Measurements from ENCODE around the gene CLC. TPM values are rescaled to one million over a fixed set of nuclear protein-coding genes. Genes with fewer than 3 reads are reported as not detected.

CLC gene
- total and polyA plus RNA-seq, 9 donors = not detected

DNA sequence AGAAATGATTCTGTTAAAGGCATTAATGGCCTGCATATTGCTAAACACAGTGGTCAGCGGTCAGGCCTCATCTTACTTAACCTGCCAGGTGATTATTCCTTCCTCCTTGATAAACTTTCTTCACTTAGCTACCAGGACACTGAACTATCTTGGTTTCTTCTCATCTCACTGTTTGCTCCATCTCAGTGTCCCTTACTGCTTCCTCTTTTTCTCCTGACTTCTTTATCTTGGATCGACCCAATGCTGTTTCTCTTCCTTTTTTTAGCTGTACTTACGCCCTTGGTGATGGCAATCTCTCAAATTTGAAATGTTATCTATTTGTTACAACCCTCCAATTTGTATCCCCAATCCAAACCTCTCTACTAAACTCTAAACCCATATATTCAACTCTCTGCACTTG, 7.8 kb upstream of the CLC start:
- Histone ChIP-seq H3K36me3 (no peaks in the 10 kb centered on the region), H3K27me3 (no peaks in the 10 kb centered on the region), H3K4me3 (no peak overlapping the region), H3K4me1 (ENCODE audit: insufficient read depth) (no peaks in the 10 kb centered on the region), H3K27ac (no peak overlapping the region), H3K9me3 (no peaks in the 10 kb centered on the region)
- 58 to 67% (median 61%) methylated on average over 3 of the region's 3 CpGs for WGBS, 3 donors
- intact Hi-C loops (cut with DNase I) = no loop called here
- no peak for DNase-seq
- no peak for TF ChIP-seq EP300 (IDR thresholded peaks at IDR 0.05)

DNA sequence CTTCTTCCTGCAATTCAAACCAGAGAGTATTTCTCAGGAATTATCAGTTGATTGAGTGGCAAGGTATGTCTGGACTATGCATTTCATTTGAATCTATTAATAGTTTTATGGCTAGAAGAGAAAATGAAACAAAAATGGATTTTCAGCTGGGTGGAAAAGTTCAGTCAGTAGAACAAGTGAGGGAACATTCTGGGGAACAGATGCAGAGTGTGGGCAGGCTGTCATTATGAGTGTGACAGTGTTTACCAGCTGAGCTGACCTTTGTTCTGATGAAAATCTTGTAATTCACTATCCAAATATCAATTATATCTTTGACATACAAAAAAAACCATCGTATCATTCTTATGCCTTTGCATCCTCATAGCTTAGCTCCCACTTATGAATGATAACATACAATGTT, 2.6 kb upstream of the CLC start:
- TF ChIP-seq POLR2A (IDR thresholded peaks at IDR 0.05) (no peak), EP300 (IDR thresholded peaks at IDR 0.05) (no peak)
- TF ChIP-seq, protein P1, sequence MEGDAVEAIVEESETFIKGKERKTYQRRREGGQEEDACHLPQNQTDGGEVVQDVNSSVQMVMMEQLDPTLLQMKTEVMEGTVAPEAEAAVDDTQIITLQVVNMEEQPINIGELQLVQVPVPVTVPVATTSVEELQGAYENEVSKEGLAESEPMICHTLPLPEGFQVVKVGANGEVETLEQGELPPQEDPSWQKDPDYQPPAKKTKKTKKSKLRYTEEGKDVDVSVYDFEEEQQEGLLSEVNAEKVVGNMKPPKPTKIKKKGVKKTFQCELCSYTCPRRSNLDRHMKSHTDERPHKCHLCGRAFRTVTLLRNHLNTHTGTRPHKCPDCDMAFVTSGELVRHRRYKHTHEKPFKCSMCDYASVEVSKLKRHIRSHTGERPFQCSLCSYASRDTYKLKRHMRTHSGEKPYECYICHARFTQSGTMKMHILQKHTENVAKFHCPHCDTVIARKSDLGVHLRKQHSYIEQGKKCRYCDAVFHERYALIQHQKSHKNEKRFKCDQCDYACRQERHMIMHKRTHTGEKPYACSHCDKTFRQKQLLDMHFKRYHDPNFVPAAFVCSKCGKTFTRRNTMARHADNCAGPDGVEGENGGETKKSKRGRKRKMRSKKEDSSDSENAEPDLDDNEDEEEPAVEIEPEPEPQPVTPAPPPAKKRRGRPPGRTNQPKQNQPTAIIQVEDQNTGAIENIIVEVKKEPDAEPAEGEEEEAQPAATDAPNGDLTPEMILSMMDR (IDR thresholded peaks at IDR 0.05) = no peak

DNA sequence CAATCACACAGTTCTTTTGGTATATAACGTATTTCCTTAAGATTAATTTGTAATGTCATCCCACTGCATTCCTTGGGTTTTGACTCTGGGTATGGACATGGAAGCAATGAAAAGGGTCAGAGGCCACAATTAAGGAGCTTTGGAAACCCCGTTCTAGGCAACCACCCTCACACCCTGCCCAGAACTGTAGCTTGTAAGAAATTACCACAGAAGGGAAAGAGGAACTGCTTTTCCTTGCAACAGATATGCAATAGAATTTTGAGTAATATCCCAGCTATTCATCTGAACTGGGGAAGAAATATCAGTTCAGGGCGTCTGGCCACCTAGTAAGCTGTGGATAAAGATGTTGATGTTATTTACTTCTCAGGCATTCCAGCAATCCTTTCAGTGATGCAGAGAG, 985 bp upstream of the CLC start:
- Histone ChIP-seq H3K27ac (no peak overlapping the region), H3K4me3 (no peak overlapping the region), H3K27me3 (no peaks in the 10 kb centered on the region), H3K36me3 (no peaks in the 10 kb centered on the region), H3K9me3 (no peaks in the 10 kb centered on the region), H3K4me1 (ENCODE audit: insufficient read depth) (no peaks in the 10 kb centered on the region)
- intact Hi-C loops (cut with DNase I) = no loop called here
- WGBS, 3 donors = 13 to 17% (median 14%) methylated on average over 3 of the region's 3 CpGs
- no peak for TF ChIP-seq POLR2A (IDR thresholded peaks at IDR 0.05)
- TF ChIP-seq, protein P1 (IDR thresholded peaks at IDR 0.05) = no peak
- no peak for DNase-seq

More for the DNA sequence above, 2.6 kb upstream of the CLC start:
- Histone ChIP-seq H3K36me3 (no peaks in the 10 kb centered on the region), H3K27ac (no peak overlapping the region), H3K27me3 (no peaks in the 10 kb centered on the region), H3K4me3 (no peak overlapping the region), H3K9me3 (no peaks in the 10 kb centered on the region), H3K4me1 (ENCODE audit: insufficient read depth) (no peaks in the 10 kb centered on the region)
- WGBS, 3 donors = 92 to 97% (median 94%) methylated on average over 1 of the region's 1 CpG
- intact Hi-C loops (cut with DNase I) = no loop called here
- DNase-seq = no peak

DNA sequence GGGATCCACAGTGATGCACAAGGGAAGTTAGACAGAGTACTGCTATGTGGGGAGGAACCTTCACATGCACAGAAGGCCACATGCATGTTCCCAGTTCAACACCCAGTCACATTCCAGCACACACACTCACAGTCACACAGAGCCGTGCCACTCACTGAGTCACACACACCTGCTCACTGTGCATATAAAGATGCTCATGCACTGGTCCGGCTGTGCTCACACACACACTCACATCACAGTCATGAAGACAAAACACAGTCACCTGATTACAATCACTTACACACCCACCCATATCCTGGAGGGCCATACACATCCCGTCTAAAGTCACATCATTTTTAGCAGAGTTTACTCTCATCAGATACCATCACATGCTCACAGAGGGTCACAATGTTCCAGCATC, 478 bp downstream of the CLC start:
- WGBS, 3 donors = 69 to 83% (median 72%) methylated on average over 3 of the region's 3 CpGs
- H3K27ac ChIP-seq = no peak overlapping the region
- no peaks in the 10 kb centered on the region for H3K9me3 ChIP-seq
- TF ChIP-seq, protein P1 (IDR thresholded peaks at IDR 0.05) = no peak
- no peak for TF ChIP-seq EP300 (IDR thresholded peaks at IDR 0.05)
- intact Hi-C loops (cut with DNase I) = no loop called here
- no peaks in the 10 kb centered on the region for H3K36me3 ChIP-seq
- DNase-seq = no peak
- no peaks in the 10 kb centered on the region for H3K4me1 ChIP-seq (ENCODE audit: insufficient read depth)
- no peaks in the 10 kb centered on the region for H3K27me3 ChIP-seq
- H3K4me3 ChIP-seq = no peak overlapping the region

DNA sequence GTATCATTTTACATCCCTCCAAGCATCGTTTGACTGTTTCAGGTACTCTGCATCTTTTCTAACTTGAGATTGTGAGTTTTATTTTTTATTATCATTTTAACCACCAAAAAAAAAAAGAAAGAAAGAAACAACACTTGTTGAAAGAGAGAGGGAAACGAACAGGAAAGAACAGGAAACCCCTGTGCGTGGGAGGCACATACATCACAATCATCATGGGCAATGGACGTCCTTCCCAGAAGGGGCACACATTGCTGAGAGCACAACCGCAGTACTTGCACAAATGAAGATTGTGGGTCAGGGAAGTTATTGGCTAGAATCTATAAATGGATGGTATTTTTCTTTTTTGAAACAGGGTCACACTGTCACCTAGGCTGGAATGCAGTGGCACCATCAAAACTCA, 1.7 kb downstream of the CLC start:
- H3K9me3 ChIP-seq = no peaks in the 10 kb centered on the region
- intact Hi-C loops (cut with DNase I) = no loop called here
- no peaks in the 10 kb centered on the region for H3K4me1 ChIP-seq (ENCODE audit: insufficient read depth)
- H3K36me3 ChIP-seq = no peaks in the 10 kb centered on the region
- DNase-seq = no peak
- 49 to 51% (median 51%) methylated on average over 5 of the region's 5 CpGs for WGBS, 3 donors
- H3K27ac ChIP-seq = no peak overlapping the region
- no peak for TF ChIP-seq EP300 (IDR thresholded peaks at IDR 0.05)
- no peaks in the 10 kb centered on the region for H3K27me3 ChIP-seq
- no peak overlapping the region for H3K4me3 ChIP-seq

DNA sequence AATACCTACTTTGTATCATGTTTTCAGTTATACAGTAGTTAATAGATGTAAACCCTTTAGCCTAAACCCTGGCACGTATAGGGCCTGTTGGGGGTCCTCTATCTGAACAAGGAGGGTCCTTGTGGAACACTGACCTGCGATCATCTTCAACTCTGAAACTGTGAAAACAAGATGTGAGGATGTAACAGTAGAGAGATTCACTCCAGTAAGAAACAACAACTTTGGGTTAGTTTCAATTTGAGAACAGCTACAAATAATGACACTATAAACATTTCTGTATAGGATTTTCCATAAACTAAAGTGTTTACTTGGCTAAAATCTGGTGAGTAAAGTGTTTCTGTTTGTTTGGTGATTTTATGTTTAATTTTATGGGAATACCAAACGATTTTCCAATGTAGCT, 2.1 kb downstream of the CLC start:
- H3K27me3 ChIP-seq = no peaks in the 10 kb centered on the region
- H3K4me1 ChIP-seq (ENCODE audit: insufficient read depth) = no peaks in the 10 kb centered on the region
- DNase-seq = no peak
- no peak overlapping the region for H3K27ac ChIP-seq
- no peaks in the 10 kb centered on the region for H3K9me3 ChIP-seq
- no peaks in the 10 kb centered on the region for H3K36me3 ChIP-seq
- WGBS, 3 donors = 51 to 67% (median 63%) methylated on average over 3 of the region's 3 CpGs
- H3K4me3 ChIP-seq = no peak overlapping the region
- no peak for TF ChIP-seq EP300 (IDR thresholded peaks at IDR 0.05)
- TF ChIP-seq, protein P1 (IDR thresholded peaks at IDR 0.05) = no peak
- intact Hi-C loops (cut with DNase I) = no loop called here

Data from ovary (tissue), 9 donors.